Esophagus squamous epithelium (tissue), 4 donors: ENCODE measurements around the gene C21orf91.

Source experiments
- CTCF ChIP-seq, 6 experiments: fragments of 450-650 bp in 4 of 6; fragments of 200-600 bp in 2 of 6; sonication (generic) in 2 of 6; IDR thresholded peaks; one replicate each; pipeline ENCODE4 v1.5.1; 2016 to 2019; ENCODE audit warnings: antibody characterized with exemption in 6 of 6, mild to moderate bottlenecking in 4 of 6, moderate library complexity in 4 of 6
- POLR2A ChIP-seq, 4 donors: fragments of 450-650 bp; IDR thresholded peaks; one replicate each; pipeline ENCODE4 v1.6.1; 2017; ENCODE audit warnings: antibody characterized with exemption in 4 of 4, mild to moderate bottlenecking in 4 of 4, moderate library complexity in 3 of 4

GRCh38 chr21:17859661-17860060 lies 40.5 kb upstream of the C21orf91 start:
- TF ChIP-seq POLR2A (IDR thresholded peaks at IDR 0.05) (no peak), CTCF (IDR thresholded peaks at IDR 0.05) (no peak)
